ENCODE data around the gene RASIP1.
"Not testable (repeated sequence)": the region's sequence is repeated elsewhere in the genome, so short reads cannot be mapped to it uniquely, and the experiment has no call there.

The RASIP1 gene

GRCh38 chr19:48731452-48731851 lies 9.0 kb downstream of the RASIP1 start:
- DNase-seq: no peak

DNA sequence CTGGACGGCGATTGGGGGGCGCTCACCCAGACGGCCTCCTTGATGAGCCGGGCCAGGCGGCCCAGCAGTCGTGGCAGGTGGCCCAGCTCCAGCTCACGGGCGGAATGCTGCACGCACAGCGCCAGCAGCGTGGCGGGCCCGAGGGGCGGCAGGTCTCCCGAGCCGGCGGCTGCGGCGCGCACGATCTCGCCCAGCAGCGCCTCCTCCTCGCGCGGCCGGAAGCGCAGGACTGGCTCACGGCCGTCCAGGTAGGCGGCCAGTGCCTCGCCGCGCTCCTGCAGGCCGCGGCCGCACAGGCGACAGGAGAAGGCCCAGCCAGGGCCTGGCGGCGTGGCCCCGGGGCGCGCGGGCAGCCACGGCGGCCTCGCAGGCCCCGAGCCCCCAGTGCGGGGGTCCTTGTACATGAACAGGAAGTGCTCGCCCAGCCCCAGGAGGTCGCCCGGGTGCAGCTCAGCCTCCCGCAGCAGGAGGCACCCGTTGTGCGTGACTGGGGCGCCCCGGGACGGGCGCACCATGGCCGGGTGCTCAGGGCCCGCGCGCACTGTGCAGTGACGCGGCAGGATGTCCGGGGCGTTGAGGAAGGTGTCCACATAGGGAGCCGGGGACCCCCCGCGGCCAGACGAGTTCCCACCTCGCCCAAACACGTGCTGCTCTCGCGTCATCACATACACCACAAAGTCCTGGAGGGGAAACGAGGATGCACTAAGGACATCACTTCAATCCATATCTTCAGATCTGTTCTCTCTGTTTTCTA lies 11.3 kb downstream of the RASIP1 start:
- DNase-seq: no peak

DNA sequence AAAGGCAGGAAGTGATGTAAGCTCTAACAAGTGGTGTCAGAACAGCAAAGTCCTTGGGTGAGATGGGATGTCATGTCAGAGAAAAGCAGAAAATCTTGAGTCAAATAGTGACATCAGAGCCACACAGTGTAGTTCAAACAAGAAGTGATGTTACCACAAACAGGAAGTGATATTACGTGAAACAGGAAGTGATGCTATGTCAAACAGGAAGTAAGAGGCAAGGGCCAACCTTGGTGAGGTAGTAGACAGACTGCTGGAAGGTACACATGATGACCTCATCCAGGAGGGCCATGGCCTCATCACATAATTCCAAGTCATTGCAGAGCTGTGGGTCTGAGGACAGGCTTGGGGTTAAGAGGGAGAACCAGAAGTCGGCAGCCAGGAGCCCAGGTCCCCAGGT lies 13.9 kb downstream of the RASIP1 start:
- DNase-seq: no peak

DNA sequence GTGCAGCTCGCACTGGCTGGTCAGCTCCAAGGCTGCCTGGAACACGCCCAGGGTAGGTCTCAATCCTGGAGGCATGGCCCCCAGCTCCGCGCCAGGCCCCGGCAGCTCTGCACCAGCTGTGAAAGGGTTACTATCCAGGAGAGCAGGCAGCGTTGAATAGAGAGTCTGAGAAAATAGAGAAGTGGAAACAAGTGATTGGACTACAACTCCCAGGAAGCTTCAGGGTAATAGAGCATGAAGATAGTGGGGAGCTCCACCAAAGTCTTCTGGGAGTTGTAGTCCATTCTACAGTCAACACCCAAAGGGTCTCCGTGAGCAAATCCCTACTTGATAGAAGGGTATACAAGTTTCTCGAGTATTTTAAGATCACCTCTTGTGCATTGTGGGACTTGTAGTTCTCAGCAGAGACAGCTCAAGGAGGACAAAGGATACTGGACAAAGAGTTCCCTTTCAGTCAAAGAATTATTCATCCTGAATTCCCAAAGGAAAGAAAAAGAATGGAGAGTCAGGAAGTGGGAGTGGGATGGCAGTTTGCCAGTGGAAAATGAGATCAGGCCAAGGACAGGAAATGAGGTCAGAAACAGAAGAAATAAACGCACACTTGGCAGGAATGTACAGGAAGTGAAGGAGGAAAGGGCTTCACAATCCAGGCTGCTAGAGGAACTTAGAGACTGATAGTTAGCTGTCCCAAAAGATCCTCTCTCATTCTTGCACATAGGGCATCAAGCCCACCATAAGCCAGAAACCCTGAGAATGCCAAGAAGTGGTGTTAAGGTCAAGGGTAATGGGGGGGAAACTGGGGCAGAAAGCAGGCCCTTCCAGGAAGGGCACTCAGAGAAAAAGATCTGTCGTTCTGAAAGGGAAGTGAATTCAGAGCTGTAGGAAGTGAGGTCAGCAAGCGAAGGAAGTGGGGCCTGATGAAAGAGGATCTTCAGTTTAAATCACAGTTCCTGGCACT lies 15.3 kb downstream of the RASIP1 start:
- DNase-seq: no peak

- no peak for DNase-seq
Measured at GRCh38 chr19:48722196-48722708, 18.2 kb downstream of the RASIP1 start.

DNA sequence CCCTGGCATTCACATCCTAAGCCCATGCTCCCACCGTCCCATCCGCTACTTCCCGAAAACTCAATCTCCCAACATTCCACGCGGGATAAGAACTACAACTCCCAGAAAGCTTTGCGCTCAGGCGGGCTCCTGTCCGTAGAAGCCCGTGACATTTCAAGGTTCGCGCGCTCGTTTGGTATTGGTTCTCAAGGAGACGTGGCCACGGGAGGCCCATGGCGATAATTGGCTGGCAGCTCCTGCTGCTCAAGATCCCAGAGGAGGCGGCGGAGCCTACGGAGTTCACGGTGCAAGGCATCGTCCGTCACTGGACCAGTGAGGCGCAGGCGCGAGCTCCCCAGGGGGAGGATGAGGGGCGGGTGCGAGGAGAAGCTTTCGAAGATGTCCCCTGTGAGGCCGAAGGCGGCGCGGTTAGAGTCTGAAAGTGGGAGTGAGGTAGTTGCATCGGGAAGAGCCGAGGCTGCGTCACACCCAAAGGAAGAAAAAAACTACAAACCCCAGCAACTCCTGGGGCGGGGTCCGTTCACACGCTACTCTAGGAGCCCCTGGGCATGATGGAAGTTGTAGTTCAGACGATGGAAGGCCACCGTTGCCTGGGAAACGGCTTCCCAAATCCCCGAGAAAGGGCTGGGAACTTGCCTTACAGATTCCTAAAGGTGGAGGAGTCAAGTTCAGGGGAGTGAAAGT lies 19.7 kb downstream of the RASIP1 start:
- DNase-seq: peak; percentile 91 to 94

- DNase-seq: no peak
Measured at GRCh38 chr19:48720251-48720612, 20.2 kb downstream of the RASIP1 start.

DNA sequence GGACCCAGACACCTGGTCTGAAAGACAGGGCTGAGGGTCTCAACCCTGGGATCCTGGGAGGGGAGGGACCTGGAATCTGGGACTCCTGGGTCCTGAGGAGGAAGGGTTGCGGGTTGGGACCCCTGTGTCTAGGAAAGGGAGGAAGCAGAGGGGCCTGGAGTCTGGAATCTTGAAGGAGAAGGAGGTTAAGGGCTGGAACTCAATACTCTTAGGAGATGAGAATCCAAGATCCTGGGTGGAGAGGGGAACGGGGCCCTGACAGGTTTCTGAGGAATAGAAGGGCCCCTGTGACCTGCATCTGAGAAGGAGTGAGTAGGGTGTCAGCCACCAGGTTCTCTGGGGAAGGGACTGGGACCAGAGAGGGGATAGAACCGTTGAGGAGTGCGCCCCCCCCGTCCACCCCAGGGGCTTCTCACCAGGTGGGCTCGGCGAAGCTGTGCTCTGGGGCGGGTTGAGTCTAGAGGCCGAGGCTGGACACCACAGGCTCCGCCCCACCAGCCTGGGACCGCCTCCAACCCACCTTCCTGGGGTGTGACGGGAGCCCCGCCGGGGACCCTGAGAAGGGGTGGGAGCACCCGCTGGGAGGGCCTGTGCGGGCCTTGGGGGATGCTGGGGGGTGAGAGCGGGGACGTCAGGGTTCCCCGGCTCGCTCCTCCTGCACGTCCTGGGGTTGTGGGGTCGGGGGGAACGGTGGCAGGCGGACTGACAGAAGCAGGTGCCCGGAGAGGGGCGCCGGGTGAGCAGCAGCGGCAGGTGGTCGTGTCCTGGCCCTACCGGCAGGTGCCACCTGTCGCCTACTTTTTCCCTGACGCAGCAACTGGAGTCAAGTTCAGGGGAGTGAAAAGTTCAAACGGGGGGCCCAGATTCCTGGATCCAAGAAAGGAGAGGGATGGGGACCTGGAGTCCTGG lies 20.9 kb downstream of the RASIP1 start, which contains the start of gene MAMSTR:
MAMSTR (minus strand) TSS at position 463 of the 909 bp plus-strand sequence. CDS start 694 bp downstream, outside the sequence.
- no peak for DNase-seq

- DNase-seq: no peak
Measured at GRCh38 chr19:48718711-48719231, 21.6 kb downstream of the RASIP1 start.

DNA sequence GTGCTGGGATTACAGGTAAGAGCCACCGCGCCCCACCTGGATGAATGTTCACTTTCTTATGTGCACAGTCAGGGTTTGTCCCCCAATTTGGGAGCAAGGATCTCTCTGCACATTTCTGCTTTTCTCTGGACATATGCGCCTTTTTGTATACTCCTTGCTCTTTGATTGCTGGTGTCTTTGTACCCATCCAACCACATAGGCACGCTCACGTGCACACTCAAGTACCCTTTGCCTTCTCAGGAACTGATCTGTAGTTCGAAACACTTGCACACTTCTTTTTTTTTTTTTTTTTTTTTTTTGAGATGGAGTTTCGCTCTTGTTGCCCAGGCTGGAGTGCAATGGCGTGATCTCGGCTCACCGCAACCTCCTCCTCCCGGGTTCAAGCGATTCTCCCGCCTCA lies 22.3 kb downstream of the RASIP1 start:
- DNase-seq: not testable (repeated sequence)

- no peak for DNase-seq
Measured at GRCh38 chr19:48716562-48717291, 23.7 kb downstream of the RASIP1 start.

GRCh38 chr19:48715681-48716171 lies 24.7 kb downstream of the RASIP1 start:
- DNase-seq: no peak

- DNase-seq: no peak
Measured at GRCh38 chr19:48714759-48715675, 25.4 kb downstream of the RASIP1 start.

DNA sequence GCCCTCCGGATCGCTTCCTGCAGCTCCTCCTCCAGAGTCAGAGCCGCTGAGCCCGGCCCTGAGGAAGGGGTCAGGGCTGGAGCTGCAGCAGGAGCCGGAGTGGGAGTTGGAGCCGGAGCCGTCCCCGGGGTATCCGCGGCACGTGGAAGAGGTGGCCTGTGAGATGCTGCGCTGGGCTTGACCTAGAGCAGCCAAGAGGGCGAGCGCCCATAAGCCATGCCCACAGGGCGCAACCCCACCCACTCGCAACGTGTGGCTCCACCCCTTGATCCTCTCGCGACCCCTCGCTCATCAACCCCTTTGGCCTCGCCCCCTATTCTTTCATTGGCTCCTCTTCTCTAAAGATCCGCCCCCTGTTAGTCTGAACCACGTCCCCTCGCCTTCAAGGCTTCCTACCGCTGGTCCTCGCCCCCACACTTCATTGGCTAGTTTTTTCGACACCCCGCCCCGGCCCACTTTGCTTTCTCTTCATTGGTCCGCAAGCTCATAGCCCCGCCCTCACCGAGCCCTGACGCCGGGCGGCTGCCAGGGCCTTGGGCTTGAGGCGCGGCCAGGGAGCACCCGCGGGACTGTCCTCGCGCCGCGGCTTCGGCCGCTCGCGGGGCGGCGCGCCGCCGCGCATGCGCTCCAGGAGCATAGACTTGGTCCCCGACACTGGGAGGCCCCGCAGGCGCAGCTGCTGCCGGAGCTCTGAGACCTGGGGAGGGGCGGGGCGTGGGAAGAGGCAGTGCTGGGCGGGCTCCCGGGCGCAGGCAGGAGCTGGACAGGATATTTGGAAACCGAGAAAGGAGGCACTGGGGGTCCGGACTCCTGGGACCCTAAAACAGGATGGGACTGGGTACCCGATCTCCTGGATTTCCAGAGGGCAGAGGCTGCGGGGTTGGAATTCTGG lies 26.3 kb downstream of the RASIP1 start:
- DNase-seq: peak; percentile 98 to 99

DNA sequence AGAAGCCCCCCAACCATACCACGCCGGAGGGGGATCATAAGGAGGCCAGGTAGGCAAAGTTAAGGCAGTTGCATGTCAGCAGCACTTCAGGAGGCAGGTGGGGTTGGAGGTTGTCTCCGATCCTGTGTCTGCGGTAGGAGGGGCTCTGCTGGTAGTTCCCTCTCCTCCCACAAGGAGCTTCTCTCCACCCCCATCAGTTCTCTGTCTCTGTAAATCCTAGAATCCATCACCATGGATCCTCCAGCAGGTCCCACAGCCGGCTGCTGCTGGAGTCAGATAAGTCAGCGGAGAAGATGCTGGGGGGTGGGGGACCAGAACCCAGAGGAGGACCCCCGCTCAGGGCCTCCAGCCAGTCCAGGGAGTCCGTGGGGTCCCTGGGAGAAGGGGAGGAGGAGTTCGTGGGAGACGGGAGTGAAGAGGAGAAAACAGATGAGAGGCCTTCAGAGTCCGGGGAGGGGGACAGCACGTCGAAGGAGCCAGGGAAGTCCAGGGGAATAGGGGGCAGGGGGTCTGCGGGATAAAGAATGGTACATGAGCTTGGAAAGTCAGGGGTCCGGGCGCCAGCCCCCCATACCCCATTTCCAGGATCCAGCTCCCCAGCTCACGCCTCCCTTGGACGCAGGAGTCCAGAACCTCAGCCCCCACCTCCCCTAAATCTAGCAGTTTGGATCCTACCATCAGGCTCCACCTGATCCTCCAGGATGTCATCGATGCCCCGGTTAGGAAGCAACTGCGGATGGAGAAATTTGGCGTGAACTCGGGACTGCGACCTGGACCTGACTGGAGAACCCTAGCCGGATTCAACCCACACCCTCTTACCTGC lies 27.2 kb downstream of the RASIP1 start:
- no peak for DNase-seq

DNA sequence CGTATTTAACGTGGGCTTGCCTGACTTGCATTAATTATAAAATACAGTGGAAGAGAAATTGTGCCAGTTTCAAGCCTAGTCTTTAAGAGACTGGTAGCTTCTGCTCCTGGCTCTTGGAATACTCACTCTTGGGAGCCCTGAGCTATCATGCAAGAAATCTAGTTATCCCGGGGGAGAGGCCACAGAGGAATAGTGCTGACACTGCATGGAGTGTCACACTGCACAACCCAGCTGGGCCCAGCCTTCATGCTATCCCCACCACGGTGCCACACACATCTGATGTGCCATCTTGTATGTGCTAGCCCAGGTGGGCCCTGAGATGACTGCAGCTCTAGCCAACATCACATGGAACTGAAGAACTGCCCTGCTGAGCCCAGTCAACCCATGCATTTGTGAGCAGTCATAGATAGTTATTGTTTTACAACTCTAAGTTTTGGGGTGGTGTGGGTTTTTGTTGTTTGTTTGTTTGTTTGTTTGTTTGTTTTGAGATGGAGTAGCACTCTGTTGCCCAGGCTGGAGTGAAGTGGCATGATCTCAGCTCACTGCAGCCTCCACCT lies 29.2 kb downstream of the RASIP1 start:
- DNase-seq: no peak

DNA sequence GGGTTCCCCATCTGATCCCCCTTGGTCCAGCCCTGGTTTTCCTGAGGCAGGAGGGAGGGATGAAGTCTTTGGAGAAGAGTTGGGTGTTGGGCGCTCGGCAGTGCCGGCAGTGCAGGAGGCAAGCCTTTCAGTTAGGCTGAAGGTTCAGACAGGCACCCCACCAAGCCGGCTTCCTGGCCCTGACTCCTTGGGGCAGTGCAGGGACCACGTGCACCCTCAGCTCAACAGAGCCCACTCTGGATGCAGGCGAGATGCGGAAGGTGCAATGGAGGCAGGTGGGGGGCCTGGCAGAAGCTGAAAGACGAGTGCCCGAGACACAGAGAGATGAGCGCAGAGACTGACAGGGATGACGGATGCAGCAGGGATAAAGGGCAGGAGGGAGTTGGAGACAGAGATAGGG lies 31.9 kb downstream of the RASIP1 start:
- DNase-seq: no peak

Data from stimulated activated CD4-positive, alpha-beta T cell treated with anti-CD3 and anti-CD28 coated beads, Interleukin-2, amount 100 ng/mL, for 24 hours (primary cell).